ENCODE data around the gene CCDC92.
A peak's percentile ranks its signal among the peaks of the same experiment; 100 is the strongest.
"Not testable (repeated sequence)": the region's sequence is repeated elsewhere in the genome, so short reads cannot be mapped to it uniquely, and the experiment has no call there.

CCDC92 gene

GRCh38 chr12:123950476-123951349 is 21.9 kb downstream of the CCDC92 start:
- DNase-seq (ENCODE audit: low read depth in 2 of 3, low spot score in 1 of 3), result no peak

GRCh38 chr12:123949770-123950165 is 22.9 kb downstream of the CCDC92 start:
- no peak for DNase-seq (ENCODE audit: low read depth in 2 of 3, low spot score in 1 of 3)

- no peak for DNase-seq (ENCODE audit: low read depth in 2 of 3, low spot score in 1 of 3)
These were observed 23.5 kb downstream of the CCDC92 start for GRCh38 chr12:123948796-123949769.

- no peak for DNase-seq (ENCODE audit: low read depth in 2 of 3, low spot score in 1 of 3)
These were observed 24.2 kb downstream of the CCDC92 start for GRCh38 chr12:123948401-123948795.

- not testable (repeated sequence) for DNase-seq (ENCODE audit: low read depth in 2 of 3, low spot score in 1 of 3)
These were observed 25.1 kb downstream of the CCDC92 start for GRCh38 chr12:123947531-123947930.

GRCh38 chr12:123946516-123947505 is 25.8 kb downstream of the CCDC92 start:
- DNase-seq (ENCODE audit: low read depth in 2 of 3, low spot score in 1 of 3), result not testable (repeated sequence)

- DNase-seq (ENCODE audit: low read depth in 2 of 3, low spot score in 1 of 3), result no peak
These were observed 26.5 kb downstream of the CCDC92 start for GRCh38 chr12:123946152-123946515.

- DNase-seq (ENCODE audit: low read depth in 2 of 3, low spot score in 1 of 3), result no peak
These were observed 27.1 kb downstream of the CCDC92 start for GRCh38 chr12:123945287-123946151.

GRCh38 chr12:123944696-123945095 is 27.9 kb downstream of the CCDC92 start:
- no peak for DNase-seq (ENCODE audit: low read depth in 2 of 3, low spot score in 1 of 3)

GRCh38 chr12:123943816-123944215 is 28.8 kb downstream of the CCDC92 start:
- DNase-seq (ENCODE audit: low read depth in 2 of 3, low spot score in 1 of 3), result no peak

GRCh38 chr12:123942911-123943648 is 29.6 kb downstream of the CCDC92 start:
- DNase-seq (ENCODE audit: low read depth in 2 of 3, low spot score in 1 of 3), result no peak

- no peak for DNase-seq (ENCODE audit: low read depth in 2 of 3, low spot score in 1 of 3)
These were observed 30.4 kb downstream of the CCDC92 start for GRCh38 chr12:123942238-123942653.

GRCh38 chr12:123941624-123942237 is 30.9 kb downstream of the CCDC92 start:
- DNase-seq (ENCODE audit: low read depth in 2 of 3, low spot score in 1 of 3), result no peak

- DNase-seq (ENCODE audit: low read depth in 2 of 3, low spot score in 1 of 3), result no peak
These were observed 31.6 kb downstream of the CCDC92 start for GRCh38 chr12:123941000-123941399.

GRCh38 chr12:123940627-123940966 is 32.0 kb downstream of the CCDC92 start:
- no peak for DNase-seq (ENCODE audit: low read depth in 2 of 3, low spot score in 1 of 3)

GRCh38 chr12:123939716-123940626 is 32.7 kb downstream of the CCDC92 start:
- DNase-seq (ENCODE audit: low read depth in 2 of 3, low spot score in 1 of 3), result no peak

- peak in 1 of 3 donors; percentile 15 for DNase-seq (ENCODE audit: low read depth in 2 of 3, low spot score in 1 of 3)
These were observed 33.8 kb downstream of the CCDC92 start for GRCh38 chr12:123938679-123939480.
